Stimulated activated CD4-positive, alpha-beta T cell treated with anti-CD3 and anti-CD28 coated beads, Interleukin-1b, Interleukin-23, amount 100 ng/mL, for 24 hours (primary cell): ENCODE measurements around the gene CCR3.

Experiments used
- DNase-seq, 4 experiments: peaks; one replicate each; pipeline ENCODE4 v3.0.0-alpha.2; 2020; ENCODE audit warnings: low read depth in 4 of 4, low spot score in 1 of 4

Gene CCR3

GRCh38 chr3:46296826-46297225 lies 54.6 kb downstream of the CCR3 start:
- DNase-seq, result no peak

- no peak for DNase-seq
Observed at GRCh38 chr3:46297658-46298423, 55.6 kb downstream of the CCR3 start.

- peak in 1 of 4 experiments; percentile 36 for DNase-seq
Observed at GRCh38 chr3:46298871-46299607, 56.8 kb downstream of the CCR3 start.

GRCh38 chr3:46299608-46300460 lies 57.6 kb downstream of the CCR3 start:
- DNase-seq, result no peak

- no peak for DNase-seq
Observed at GRCh38 chr3:46300461-46300789, 58.2 kb downstream of the CCR3 start.

- DNase-seq, result no peak
Observed at GRCh38 chr3:46301122-46301835, 59.0 kb downstream of the CCR3 start.

GRCh38 chr3:46303240-46303639 lies 61.0 kb downstream of the CCR3 start:
- DNase-seq, result no peak

- no peak for DNase-seq
Observed at GRCh38 chr3:46304739-46305138, 62.5 kb downstream of the CCR3 start.

GRCh38 chr3:46312991-46313390 lies 70.7 kb downstream of the CCR3 start:
- DNase-seq, result no peak

- no peak for DNase-seq
Observed at GRCh38 chr3:46314517-46314916, 72.3 kb downstream of the CCR3 start.

- no peak for DNase-seq
Observed at GRCh38 chr3:46316206-46316605, 73.9 kb downstream of the CCR3 start.
